Neural progenitor cell (in vitro differentiated cells): Measurements from ENCODE around the gene SNRNP25. TPM values are rescaled to one million over a fixed set of nuclear protein-coding genes. Genes with fewer than 3 reads are reported as not detected.
A peak's percentile ranks its signal among the peaks of the same experiment; 100 is the strongest.

Experiments used
- DNase-seq: peaks from one replicate; pipeline ENCODE4 v3.0.0-alpha.2; 2016; ENCODE audit warnings: low spot score
- H2AFZ ChIP-seq: fragments of 200-600 bp; sonication (generic); replicated peaks from 2 replicates; pipeline ENCODE4 v1.6.1; 2016; ENCODE audit warnings: antibody characterized with exemption
- H3F3A ChIP-seq: fragments of 200-600 bp; sonication (generic); 2 replicates; pipeline ENCODE4 v1.6.1; 2016; ENCODE audit warnings: antibody characterized with exemption, low read depth
- H3K27ac ChIP-seq: fragments of 200-600 bp; sonication (generic); 2 replicates; pipeline ENCODE4 v1.5.1; 2016; ENCODE audit warnings: mild to moderate bottlenecking
- H3K27me3 ChIP-seq: fragments of 200-600 bp; sonication (generic); 2 replicates; pipeline ENCODE4 v1.6.1; 2016; ENCODE audit warnings: mild to moderate bottlenecking, moderate library complexity
- H3K36me3 ChIP-seq: fragments of 200-600 bp; sonication (generic); 2 replicates; pipeline ENCODE4 v1.5.1; 2016
- H3K4me1 ChIP-seq: fragments of 200-600 bp; sonication (generic); 2 replicates; pipeline ENCODE4 v1.6.1; 2016; ENCODE audit warnings: mixed run types
- H3K4me2 ChIP-seq: fragments of 200-600 bp; sonication (generic); 2 replicates; pipeline ENCODE4 v1.6.1; 2016
- H3K4me3 ChIP-seq: fragments of 200-600 bp; sonication (generic); 2 replicates; pipeline ENCODE4 v1.5.1; 2016
- H3K79me2 ChIP-seq: fragments of 200-600 bp; sonication (generic); 2 replicates; pipeline ENCODE4 v1.6.1; 2016; ENCODE audit warnings: low read depth
- H3K9ac ChIP-seq: fragments of 200-600 bp; sonication (generic); 2 replicates; pipeline ENCODE4 v1.6.1; 2016
- H3K9me3 ChIP-seq: fragments of 200-600 bp; sonication (generic); 2 replicates; pipeline ENCODE4 v1.5.1; 2016; ENCODE audit warnings: low read depth
- H4K20me1 ChIP-seq: fragments of 200-600 bp; sonication (generic); 2 replicates; pipeline ENCODE4 v1.6.1; 2016; ENCODE audit warnings: low read depth
- H3K27ac Mint-ChIP-seq: 3 replicates; pipeline ENCODE4 v1.8.0; 2021; ENCODE audit warnings: mixed read lengths
- H3K27me3 Mint-ChIP-seq: 2 replicates; pipeline ENCODE4 v1.8.0; 2022; ENCODE audit warnings: low read depth, mild to moderate bottlenecking, inconsistent platforms, moderate library complexity, mixed read lengths; ENCODE audit not compliant: insufficient read depth
- H3K36me3 Mint-ChIP-seq: 3 replicates; pipeline ENCODE4 v1.8.0; 2021; ENCODE audit warnings: mixed read lengths
- H3K4me1 Mint-ChIP-seq: 3 replicates; pipeline ENCODE4 v1.8.0; 2021; ENCODE audit warnings: mixed read lengths
- H3K4me3 Mint-ChIP-seq: 3 replicates; pipeline ENCODE4 v1.8.0; 2021; ENCODE audit warnings: mild to moderate bottlenecking, moderate library complexity, mixed read lengths
- H3K9me3 Mint-ChIP-seq: 3 replicates; pipeline ENCODE4 v1.8.0; 2020; ENCODE audit warnings: mixed read lengths
- EZH2 ChIP-seq: fragments of 200-600 bp; sonication (generic); IDR thresholded peaks from 2 replicates; pipeline ENCODE4 v1.6.1; 2017; ENCODE audit warnings: antibody characterized with exemption, mild to moderate bottlenecking, moderate library complexity
- EZH2phosphoT487 ChIP-seq: fragments of 200-600 bp; sonication (generic); IDR thresholded peaks from 2 replicates; pipeline ENCODE4 v1.6.1; 2017; ENCODE audit warnings: antibody characterized with exemption
- total RNA-seq: library from RNA; depleted of rRNA; stranded (reverse); fragments of >200 nt; gene quantifications from 2 replicates; pipeline ENCODE4 v1.2.3, GENCODE V29; 2015; ENCODE audit warnings: low replicate concordance
- TF ChIP-seq, protein P1 (sequence below): fragments of 200-600 bp; sonication (generic); IDR thresholded peaks from 2 replicates; pipeline ENCODE4 v1.5.1; 2017; ENCODE audit warnings: antibody characterized with exemption, mild to moderate bottlenecking

SNRNP25 gene
- total RNA-seq, 1 donor from 2014 or later, result 49.8 TPM

DNA sequence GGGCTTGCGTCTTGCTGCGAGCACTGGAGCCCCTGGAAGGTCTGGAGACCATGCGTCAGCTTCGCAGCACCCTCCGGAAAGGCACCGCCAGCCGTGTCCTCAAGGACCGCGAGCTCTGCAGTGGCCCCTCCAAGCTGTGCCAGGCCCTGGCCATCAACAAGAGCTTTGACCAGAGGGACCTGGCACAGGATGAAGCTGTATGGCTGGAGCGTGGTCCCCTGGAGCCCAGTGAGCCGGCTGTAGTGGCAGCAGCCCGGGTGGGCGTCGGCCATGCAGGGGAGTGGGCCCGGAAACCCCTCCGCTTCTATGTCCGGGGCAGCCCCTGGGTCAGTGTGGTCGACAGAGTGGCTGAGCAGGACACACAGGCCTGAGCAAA, 31.8 kb downstream of the SNRNP25 start:
- Histone ChIP-seq H3K79me2 (no peaks in the 10 kb centered on the region), H3K36me3 (no peaks in the 10 kb centered on the region), H3F3A (no peaks in the 10 kb centered on the region), H3K27ac (no peak overlapping the region), H3K9me3 (no peaks in the 10 kb centered on the region), H4K20me1 (peaks cover 4% of the 10 kb centered on the region), H3K27me3 (no peaks in the 10 kb centered on the region), H3K9ac (no peak overlapping the region), H2AFZ (no peak overlapping the region), H3K4me2 (no peak overlapping the region), H3K4me3 (no peak overlapping the region), H3K4me1 (no peaks in the 10 kb centered on the region)
- TF ChIP-seq EZH2phosphoT487 (no peak), EZH2 (no peak)
- TF ChIP-seq, protein P1, sequence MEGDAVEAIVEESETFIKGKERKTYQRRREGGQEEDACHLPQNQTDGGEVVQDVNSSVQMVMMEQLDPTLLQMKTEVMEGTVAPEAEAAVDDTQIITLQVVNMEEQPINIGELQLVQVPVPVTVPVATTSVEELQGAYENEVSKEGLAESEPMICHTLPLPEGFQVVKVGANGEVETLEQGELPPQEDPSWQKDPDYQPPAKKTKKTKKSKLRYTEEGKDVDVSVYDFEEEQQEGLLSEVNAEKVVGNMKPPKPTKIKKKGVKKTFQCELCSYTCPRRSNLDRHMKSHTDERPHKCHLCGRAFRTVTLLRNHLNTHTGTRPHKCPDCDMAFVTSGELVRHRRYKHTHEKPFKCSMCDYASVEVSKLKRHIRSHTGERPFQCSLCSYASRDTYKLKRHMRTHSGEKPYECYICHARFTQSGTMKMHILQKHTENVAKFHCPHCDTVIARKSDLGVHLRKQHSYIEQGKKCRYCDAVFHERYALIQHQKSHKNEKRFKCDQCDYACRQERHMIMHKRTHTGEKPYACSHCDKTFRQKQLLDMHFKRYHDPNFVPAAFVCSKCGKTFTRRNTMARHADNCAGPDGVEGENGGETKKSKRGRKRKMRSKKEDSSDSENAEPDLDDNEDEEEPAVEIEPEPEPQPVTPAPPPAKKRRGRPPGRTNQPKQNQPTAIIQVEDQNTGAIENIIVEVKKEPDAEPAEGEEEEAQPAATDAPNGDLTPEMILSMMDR, result no peak
- H3K9me3 Mint-ChIP-seq, result no peaks in the 10 kb centered on the region
- peaks cover 11% of the 10 kb centered on the region for H3K36me3 Mint-ChIP-seq
- peaks cover 4% of the 10 kb centered on the region for H3K27me3 Mint-ChIP-seq
- no peak overlapping the region for H3K27ac Mint-ChIP-seq
- no peak for DNase-seq
- no peak overlapping the region for H3K4me3 Mint-ChIP-seq
- H3K4me1 Mint-ChIP-seq, result peaks cover 5% of the 10 kb centered on the region

DNA sequence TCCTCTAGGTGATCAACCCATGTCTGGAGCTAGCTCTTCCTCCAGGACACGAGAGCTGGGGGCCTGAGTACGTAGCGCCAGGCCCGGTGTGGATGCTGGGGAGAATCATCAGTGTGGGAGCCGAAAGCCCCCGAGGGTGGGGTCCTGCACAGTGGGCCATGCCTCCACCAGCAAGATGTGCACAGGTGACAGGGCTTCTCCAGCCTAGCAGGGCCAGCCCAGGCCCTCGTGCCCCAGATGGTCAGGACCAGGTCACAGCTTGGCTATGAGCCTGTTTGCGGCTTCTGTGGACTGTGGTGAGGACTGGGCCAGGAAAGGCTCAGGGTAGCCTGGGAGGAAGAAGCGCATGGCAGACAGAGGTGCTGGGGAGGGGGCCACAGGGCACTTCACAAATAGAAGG, 32.2 kb downstream of the SNRNP25 start:
- Mint-ChIP-seq H3K27me3 (peaks cover 8% of the 10 kb centered on the region), H3K4me3 (peak overlapping the region; percentile 48), H3K27ac (no peak overlapping the region), H3K36me3 (peaks cover 15% of the 10 kb centered on the region), H3K4me1 (peaks cover 5% of the 10 kb centered on the region), H3K9me3 (no peaks in the 10 kb centered on the region)
- Histone ChIP-seq H3K79me2 (no peaks in the 10 kb centered on the region), H3F3A (no peaks in the 10 kb centered on the region), H3K4me3 (no peak overlapping the region), H3K27me3 (no peaks in the 10 kb centered on the region), H3K9ac (no peak overlapping the region), H2AFZ (no peak overlapping the region), H3K9me3 (no peaks in the 10 kb centered on the region), H3K4me1 (no peaks in the 10 kb centered on the region), H4K20me1 (peaks cover 4% of the 10 kb centered on the region), H3K4me2 (no peak overlapping the region), H3K36me3 (no peaks in the 10 kb centered on the region), H3K27ac (no peak overlapping the region)
- DNase-seq, result no peak
- TF ChIP-seq EZH2 (no peak), EZH2phosphoT487 (no peak)
- TF ChIP-seq, protein P1, result no peak

DNA sequence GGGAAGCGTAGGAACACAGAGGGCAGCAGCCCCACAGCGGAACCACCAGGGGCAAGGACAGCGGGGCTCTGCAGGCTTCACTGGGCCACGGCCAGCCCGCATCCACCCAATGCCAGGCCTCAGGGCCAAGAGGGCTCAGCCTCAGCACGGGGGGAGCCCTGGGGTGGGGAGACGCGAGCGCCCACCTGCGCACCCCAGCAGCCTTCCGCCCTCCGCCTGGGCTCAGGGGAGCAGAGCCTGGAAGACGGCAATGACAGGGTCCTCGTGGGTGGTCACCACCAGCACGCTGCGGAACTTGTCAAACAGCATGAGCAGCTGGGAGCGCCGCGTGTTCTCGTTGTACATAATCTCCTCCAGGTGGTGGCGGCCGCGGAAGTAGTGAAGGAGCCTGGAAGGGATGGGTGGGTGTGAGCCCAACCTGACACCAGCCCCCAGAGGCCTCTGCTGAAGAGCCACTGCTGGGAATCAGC, 32.9 kb downstream of the SNRNP25 start:
- peaks cover 15% of the 10 kb centered on the region for H3K36me3 Mint-ChIP-seq
- no peaks in the 10 kb centered on the region for H3K27me3 ChIP-seq
- no peak overlapping the region for H3K4me2 ChIP-seq
- peaks cover 4% of the 10 kb centered on the region for H3F3A ChIP-seq
- peaks cover 8% of the 10 kb centered on the region for H3K27me3 Mint-ChIP-seq
- H3K36me3 ChIP-seq, result no peaks in the 10 kb centered on the region
- no peaks in the 10 kb centered on the region for H3K4me1 ChIP-seq
- no peak overlapping the region for H3K4me3 Mint-ChIP-seq
- peaks cover 5% of the 10 kb centered on the region for H3K4me1 Mint-ChIP-seq
- TF ChIP-seq EZH2phosphoT487, result no peak
- TF ChIP-seq, protein P1, result no peak
- no peak for TF ChIP-seq EZH2
- DNase-seq, result no peak
- H3K27ac Mint-ChIP-seq, result no peak overlapping the region
- no peak overlapping the region for H3K27ac ChIP-seq
- H3K9me3 ChIP-seq, result no peaks in the 10 kb centered on the region
- no peak overlapping the region for H3K4me3 ChIP-seq
- H2AFZ ChIP-seq, result no peak overlapping the region
- no peaks in the 10 kb centered on the region for H3K9me3 Mint-ChIP-seq
- H4K20me1 ChIP-seq, result peaks cover 4% of the 10 kb centered on the region
- H3K9ac ChIP-seq, result no peak overlapping the region
- no peaks in the 10 kb centered on the region for H3K79me2 ChIP-seq
